IPS-18a (cell line): ENCODE data around the gene FNDC1.

Source experiments
- H3K27ac ChIP-seq: one replicate; pipeline ENCODE4 v1.5.1; 2013; ENCODE audit warnings: low read length
- H3K27me3 ChIP-seq: one replicate; pipeline ENCODE4 v1.6.1; 2013; ENCODE audit warnings: mild to moderate bottlenecking, low read length; ENCODE audit not compliant: control insufficient read depth, insufficient read depth
- H3K36me3 ChIP-seq: one replicate; pipeline ENCODE4 v1.6.1; 2013; ENCODE audit warnings: low read depth, low read length; ENCODE audit not compliant: control insufficient read depth
- H3K4me1 ChIP-seq: one replicate; pipeline ENCODE4 v1.6.1; 2013; ENCODE audit warnings: low read depth, low read length; ENCODE audit not compliant: control insufficient read depth
- H3K4me3 ChIP-seq: one replicate; pipeline ENCODE4 v1.5.1; 2013; ENCODE audit warnings: low read length
- H3K9ac ChIP-seq: one replicate; pipeline ENCODE4 v1.6.1; 2013; ENCODE audit warnings: mild to moderate bottlenecking, low read length, moderate library complexity
- H3K9me3 ChIP-seq: one replicate; pipeline ENCODE4 v1.6.1; 2013; ENCODE audit warnings: low read depth, low read length; ENCODE audit not compliant: control insufficient read depth

Gene FNDC1

GRCh38 chr6:159213405-159213804 lies 44.2 kb downstream of the FNDC1 start:
- H3K9me3 ChIP-seq: no peaks in the 10 kb centered on the region
- H3K27me3 ChIP-seq: no peaks in the 10 kb centered on the region
- H3K9ac ChIP-seq: no peak overlapping the region
- H3K4me1 ChIP-seq: no peaks in the 10 kb centered on the region
- H3K27ac ChIP-seq: no peak overlapping the region
- no peak overlapping the region for H3K4me3 ChIP-seq
- no peaks in the 10 kb centered on the region for H3K36me3 ChIP-seq

DNA sequence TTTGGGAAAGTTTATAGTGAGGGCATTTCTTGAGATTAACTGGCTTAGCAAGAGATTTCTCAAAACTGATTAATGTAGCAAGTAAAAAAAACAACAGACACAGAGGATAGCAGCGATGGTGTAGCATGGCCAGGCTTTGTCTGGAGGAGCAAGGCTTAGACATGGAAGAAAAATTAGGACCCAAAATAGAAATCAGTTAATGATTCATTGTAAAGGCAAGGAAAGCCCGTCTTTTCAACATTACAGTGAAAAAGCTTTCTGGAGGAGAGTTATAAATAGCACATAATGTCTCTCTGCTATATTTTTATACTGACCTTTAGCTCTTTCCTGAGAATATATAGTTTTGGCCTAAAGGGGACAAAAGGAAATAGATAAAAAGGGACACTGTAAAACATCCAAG lies 45.1 kb downstream of the FNDC1 start:
- no peaks in the 10 kb centered on the region for H3K4me1 ChIP-seq
- H3K4me3 ChIP-seq: no peak overlapping the region
- H3K36me3 ChIP-seq: no peaks in the 10 kb centered on the region
- no peak overlapping the region for H3K27ac ChIP-seq
- H3K9ac ChIP-seq: no peak overlapping the region
- H3K9me3 ChIP-seq: no peaks in the 10 kb centered on the region
- H3K27me3 ChIP-seq: no peaks in the 10 kb centered on the region

- Histone ChIP-seq H3K9me3 (no peaks in the 10 kb centered on the region), H3K9ac (no peak overlapping the region), H3K36me3 (no peaks in the 10 kb centered on the region), H3K27ac (no peak overlapping the region), H3K27me3 (no peaks in the 10 kb centered on the region), H3K4me3 (no peak overlapping the region), H3K4me1 (no peaks in the 10 kb centered on the region)
Observed at GRCh38 chr6:159217595-159218275, 48.5 kb downstream of the FNDC1 start.

DNA sequence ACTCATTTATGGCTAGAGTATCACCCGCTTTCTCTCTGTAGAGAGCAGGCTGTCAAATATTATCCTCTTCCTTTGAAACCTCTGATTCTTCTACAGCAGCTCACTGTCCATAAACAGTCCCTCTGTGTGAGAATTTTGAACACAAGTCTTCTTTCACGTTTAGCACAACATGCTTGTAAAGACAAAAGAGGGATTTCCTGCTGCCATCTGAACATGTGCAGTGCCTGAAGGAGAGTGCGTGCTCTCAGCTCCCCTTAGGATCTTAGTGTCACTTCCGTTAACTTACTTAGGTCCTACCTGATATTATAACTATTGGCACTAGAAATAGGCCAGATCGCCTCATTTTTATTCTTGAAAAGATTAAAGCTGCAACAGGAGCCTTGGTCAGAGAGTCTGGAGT lies 50.9 kb downstream of the FNDC1 start:
- Histone ChIP-seq H3K27me3 (no peaks in the 10 kb centered on the region), H3K9ac (no peak overlapping the region), H3K36me3 (no peaks in the 10 kb centered on the region), H3K27ac (no peak overlapping the region), H3K4me1 (no peaks in the 10 kb centered on the region), H3K4me3 (no peak overlapping the region), H3K9me3 (no peaks in the 10 kb centered on the region)

GRCh38 chr6:159221486-159222170 lies 52.4 kb downstream of the FNDC1 start:
- Histone ChIP-seq H3K9ac (no peak overlapping the region), H3K27ac (no peak overlapping the region), H3K36me3 (no peaks in the 10 kb centered on the region), H3K9me3 (no peaks in the 10 kb centered on the region), H3K4me3 (no peak overlapping the region), H3K4me1 (no peaks in the 10 kb centered on the region), H3K27me3 (no peaks in the 10 kb centered on the region)

GRCh38 chr6:159224452-159224851 lies 55.3 kb downstream of the FNDC1 start:
- Histone ChIP-seq H3K4me3 (no peak overlapping the region), H3K9me3 (no peaks in the 10 kb centered on the region), H3K4me1 (no peaks in the 10 kb centered on the region), H3K9ac (no peak overlapping the region), H3K27ac (no peak overlapping the region), H3K27me3 (no peaks in the 10 kb centered on the region), H3K36me3 (no peaks in the 10 kb centered on the region)

DNA sequence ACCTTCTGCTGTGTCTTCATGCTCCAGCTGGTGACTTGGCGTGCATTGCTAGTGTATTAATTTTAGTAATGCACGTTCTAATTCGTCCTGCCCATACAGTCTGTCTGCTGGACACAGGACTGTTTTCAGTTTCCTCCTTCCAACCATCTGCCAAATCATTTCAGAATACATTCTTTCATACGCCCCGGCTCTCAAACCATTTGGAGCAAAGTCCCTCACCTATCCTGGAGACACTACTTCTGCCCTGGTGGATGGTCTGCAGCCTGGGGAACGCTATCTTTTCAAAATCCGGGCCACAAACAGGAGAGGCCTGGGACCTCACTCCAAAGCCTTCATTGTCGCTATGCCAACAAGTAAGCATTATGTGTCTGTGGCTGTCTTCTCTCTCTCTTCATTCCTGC lies 60.5 kb downstream of the FNDC1 start:
- Histone ChIP-seq H3K4me3 (no peak overlapping the region), H3K27ac (no peak overlapping the region), H3K36me3 (no peaks in the 10 kb centered on the region), H3K9ac (no peak overlapping the region), H3K27me3 (peaks cover 22% of the 10 kb centered on the region), H3K4me1 (no peaks in the 10 kb centered on the region), H3K9me3 (no peaks in the 10 kb centered on the region)

- Histone ChIP-seq H3K36me3 (no peaks in the 10 kb centered on the region), H3K4me1 (no peaks in the 10 kb centered on the region), H3K27me3 (peaks cover 32% of the 10 kb centered on the region), H3K27ac (no peak overlapping the region), H3K4me3 (no peak overlapping the region), H3K9ac (no peak overlapping the region), H3K9me3 (no peaks in the 10 kb centered on the region)
Observed at GRCh38 chr6:159232106-159232645, 63.0 kb downstream of the FNDC1 start.

DNA sequence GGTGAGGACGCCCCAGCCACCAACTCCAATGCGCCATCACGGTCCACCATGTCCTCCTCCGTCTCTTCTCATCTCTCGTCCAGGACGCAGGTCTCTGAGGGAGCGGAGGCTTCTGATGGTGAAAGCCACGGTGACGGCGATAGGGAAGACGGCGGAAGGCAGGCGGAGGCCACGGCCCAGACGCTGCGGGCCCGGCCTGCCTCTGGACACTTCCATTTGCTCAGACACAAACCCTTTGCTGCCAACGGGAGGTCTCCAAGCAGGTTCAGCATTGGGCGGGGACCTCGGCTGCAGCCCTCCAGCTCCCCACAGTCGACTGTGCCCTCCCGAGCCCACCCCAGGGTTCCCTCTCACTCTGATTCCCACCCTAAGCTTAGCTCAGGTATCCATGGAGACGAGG lies 63.6 kb downstream of the FNDC1 start:
- H3K27me3 ChIP-seq: peaks cover 32% of the 10 kb centered on the region

DNA sequence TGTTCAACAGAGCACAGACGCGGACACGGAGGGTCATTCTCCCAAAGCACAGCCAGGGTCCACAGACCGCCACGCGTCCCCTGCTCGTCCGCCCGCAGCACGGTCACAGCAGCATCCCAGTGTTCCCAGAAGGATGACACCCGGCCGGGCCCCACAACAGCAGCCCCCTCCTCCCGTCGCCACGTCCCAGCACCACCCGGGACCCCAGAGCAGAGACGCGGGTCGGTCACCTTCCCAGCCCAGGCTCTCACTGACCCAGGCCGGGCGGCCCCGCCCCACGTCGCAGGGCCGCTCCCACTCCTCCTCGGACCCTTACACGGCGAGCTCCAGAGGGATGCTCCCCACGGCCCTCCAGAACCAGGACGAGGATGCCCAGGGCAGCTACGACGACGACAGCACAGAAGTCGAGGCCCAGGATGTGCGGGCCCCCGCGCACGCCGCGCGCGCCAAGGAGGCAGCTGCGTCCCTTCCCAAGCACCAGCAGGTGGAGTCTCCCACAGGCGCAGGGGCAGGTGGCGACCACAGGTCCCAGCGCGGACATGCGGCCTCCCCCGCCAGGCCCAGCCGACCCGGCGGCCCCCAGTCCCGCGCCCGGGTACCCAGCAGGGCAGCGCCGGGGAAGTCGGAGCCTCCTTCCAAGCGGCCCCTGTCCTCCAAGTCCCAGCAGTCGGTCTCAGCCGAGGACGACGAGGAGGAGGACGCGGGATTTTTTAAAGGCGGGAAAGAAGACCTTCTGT lies 64.3 kb downstream of the FNDC1 start:
- H3K9ac ChIP-seq: no peak overlapping the region
- H3K27ac ChIP-seq: no peak overlapping the region
- no peaks in the 10 kb centered on the region for H3K36me3 ChIP-seq
- H3K4me3 ChIP-seq: peak overlapping the region; percentile 38
- H3K27me3 ChIP-seq: peaks cover 32% of the 10 kb centered on the region
- H3K4me1 ChIP-seq: no peaks in the 10 kb centered on the region
- no peaks in the 10 kb centered on the region for H3K9me3 ChIP-seq

More for the DNA sequence above, 63.6 kb downstream of the FNDC1 start:
- no peak overlapping the region for H3K4me3 ChIP-seq
- H3K9me3 ChIP-seq: no peaks in the 10 kb centered on the region
- H3K36me3 ChIP-seq: no peaks in the 10 kb centered on the region
- H3K27ac ChIP-seq: no peak overlapping the region
- no peak overlapping the region for H3K9ac ChIP-seq
- no peaks in the 10 kb centered on the region for H3K4me1 ChIP-seq

- Histone ChIP-seq H3K27me3 (peaks cover 32% of the 10 kb centered on the region), H3K4me3 (peak overlapping the region; percentile 38), H3K4me1 (no peaks in the 10 kb centered on the region), H3K27ac (no peak overlapping the region), H3K36me3 (no peaks in the 10 kb centered on the region), H3K9ac (no peak overlapping the region), H3K9me3 (no peaks in the 10 kb centered on the region)
Observed at GRCh38 chr6:159234102-159234553, 64.9 kb downstream of the FNDC1 start.
